ENCODE data around the gene ZIC5.

DNA sequence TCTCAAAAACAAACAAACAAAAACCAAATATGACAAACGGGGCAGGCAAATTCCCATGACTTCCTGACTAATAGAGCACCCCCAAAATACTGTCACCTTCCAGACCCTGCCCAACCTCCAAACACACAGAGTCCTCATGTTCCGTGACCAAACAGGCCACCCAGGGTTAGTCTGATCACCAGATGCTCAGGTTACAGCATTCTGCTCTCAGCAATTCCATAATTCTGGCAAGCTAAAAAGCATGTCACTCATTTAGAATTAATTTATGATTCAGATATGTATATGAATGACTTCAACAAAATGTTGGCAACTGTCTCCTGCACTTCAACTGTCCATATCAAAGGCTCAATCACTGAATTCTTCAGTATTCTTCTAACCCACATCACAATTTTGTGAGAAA lies 52.4 kb downstream of the ZIC5 start:
- TF ChIP-seq, protein P1, sequence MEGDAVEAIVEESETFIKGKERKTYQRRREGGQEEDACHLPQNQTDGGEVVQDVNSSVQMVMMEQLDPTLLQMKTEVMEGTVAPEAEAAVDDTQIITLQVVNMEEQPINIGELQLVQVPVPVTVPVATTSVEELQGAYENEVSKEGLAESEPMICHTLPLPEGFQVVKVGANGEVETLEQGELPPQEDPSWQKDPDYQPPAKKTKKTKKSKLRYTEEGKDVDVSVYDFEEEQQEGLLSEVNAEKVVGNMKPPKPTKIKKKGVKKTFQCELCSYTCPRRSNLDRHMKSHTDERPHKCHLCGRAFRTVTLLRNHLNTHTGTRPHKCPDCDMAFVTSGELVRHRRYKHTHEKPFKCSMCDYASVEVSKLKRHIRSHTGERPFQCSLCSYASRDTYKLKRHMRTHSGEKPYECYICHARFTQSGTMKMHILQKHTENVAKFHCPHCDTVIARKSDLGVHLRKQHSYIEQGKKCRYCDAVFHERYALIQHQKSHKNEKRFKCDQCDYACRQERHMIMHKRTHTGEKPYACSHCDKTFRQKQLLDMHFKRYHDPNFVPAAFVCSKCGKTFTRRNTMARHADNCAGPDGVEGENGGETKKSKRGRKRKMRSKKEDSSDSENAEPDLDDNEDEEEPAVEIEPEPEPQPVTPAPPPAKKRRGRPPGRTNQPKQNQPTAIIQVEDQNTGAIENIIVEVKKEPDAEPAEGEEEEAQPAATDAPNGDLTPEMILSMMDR (IDR thresholded peaks at IDR 0.05) = no peak
- no peak for TF ChIP-seq POLR2A (IDR thresholded peaks at IDR 0.05)

Data from body of pancreas (tissue), 4 donors.